ENCODE results near the gene DOK7. TPM values are rescaled to one million over a fixed set of nuclear protein-coding genes. Genes with fewer than 3 reads are reported as not detected.
"Not testable (repeated sequence)": the region's sequence is repeated elsewhere in the genome, so short reads cannot be mapped to it uniquely, and the experiment has no call there.

The DOK7 gene
- total RNA-seq, 1 donor from 2014 or later: 62.7 TPM

GRCh38 chr4:3458371-3458770 lies 4.7 kb upstream of the DOK7 start:
- intact Hi-C loops (cut with DNase I): no loop called here
- DNase-seq (ENCODE audit: low spot score): no peak

- DNase-seq (ENCODE audit: low spot score); intact Hi-C loops (cut with DNase I): not testable (repeated sequence)
These were observed 4.0 kb upstream of the DOK7 start for GRCh38 chr4:3459156-3459555.

GRCh38 chr4:3460926-3461325 lies 2.2 kb upstream of the DOK7 start:
- intact Hi-C loops (cut with DNase I): loop anchor here (1.0 kb wide), 1 partner anchor 23 kb away; no protein-coding TSS in a partner anchor
- DNase-seq (ENCODE audit: low spot score): no peak

GRCh38 chr4:3461515-3462291 lies 1.4 kb upstream of the DOK7 start:
- intact Hi-C loops (cut with DNase I): loop anchor here (1.0 kb wide), 1 partner anchor 23 kb away; no protein-coding TSS in a partner anchor
- DNase-seq (ENCODE audit: low spot score): peak; percentile 90

- DNase-seq (ENCODE audit: low spot score): no peak
- intact Hi-C loops (cut with DNase I): no loop called here
These were observed 751 bp upstream of the DOK7 start for GRCh38 chr4:3462321-3462789.

GRCh38 chr4:3463556-3464348 lies 646 bp downstream of the DOK7 start:
- intact Hi-C loops (cut with DNase I): no loop called here

GRCh38 chr4:3464349-3464905 lies 1.3 kb downstream of the DOK7 start:
- intact Hi-C loops (cut with DNase I): no loop called here
- no peak for DNase-seq (ENCODE audit: low spot score)

More at GRCh38 chr4:3463556-3464348, 646 bp downstream of the DOK7 start:
- no peak for DNase-seq (ENCODE audit: low spot score)

DNA sequence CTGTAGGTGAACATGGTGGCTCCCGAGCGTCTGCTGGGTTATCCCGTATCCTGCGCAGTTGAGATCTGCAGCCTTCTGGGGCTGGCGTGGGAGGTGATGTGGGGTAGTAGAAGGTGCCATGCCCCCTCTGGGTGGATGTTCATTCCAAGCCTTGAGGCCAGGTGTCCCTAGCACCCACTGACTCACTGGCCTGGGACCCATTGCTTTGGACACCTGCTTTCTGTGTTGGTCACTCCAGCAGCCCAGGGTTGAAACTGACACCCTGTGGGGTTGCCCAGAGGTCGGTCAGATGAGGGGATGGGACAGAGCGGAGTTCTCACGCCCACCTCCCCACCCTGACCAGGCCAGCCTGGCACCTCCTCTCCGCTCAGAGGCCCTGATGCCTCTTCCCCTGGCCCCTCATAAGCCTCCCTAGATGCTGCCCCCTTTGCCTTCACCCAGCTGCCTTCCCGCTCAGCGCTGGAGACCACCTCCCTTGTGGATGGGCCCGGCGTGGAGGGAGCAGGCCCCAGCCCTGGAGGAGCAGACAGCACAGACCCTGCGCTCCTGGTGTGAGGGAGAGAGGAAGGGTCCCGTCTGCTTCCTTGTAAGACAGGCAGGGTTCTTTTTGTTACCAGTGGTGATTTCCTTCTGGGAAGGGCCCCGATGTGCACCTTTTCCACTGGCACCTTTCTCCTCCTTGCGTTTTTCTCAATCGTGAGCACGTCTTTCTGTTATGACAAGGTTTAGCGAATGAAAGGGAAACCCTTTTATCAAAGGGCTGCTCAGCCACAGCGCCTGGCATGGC lies 2.0 kb downstream of the DOK7 start:
- no peak for DNase-seq (ENCODE audit: low spot score)
- intact Hi-C loops (cut with DNase I): no loop called here

- intact Hi-C loops (cut with DNase I): no loop called here
- no peak for DNase-seq (ENCODE audit: low spot score)
These were observed 2.9 kb downstream of the DOK7 start for GRCh38 chr4:3465698-3466671.

- no peak for DNase-seq (ENCODE audit: low spot score)
- intact Hi-C loops (cut with DNase I): no loop called here
These were observed 3.8 kb downstream of the DOK7 start for GRCh38 chr4:3466691-3467600.

GRCh38 chr4:3467601-3468031 lies 4.5 kb downstream of the DOK7 start:
- no peak for DNase-seq (ENCODE audit: low spot score)
- intact Hi-C loops (cut with DNase I): no loop called here

- intact Hi-C loops (cut with DNase I): no loop called here
- DNase-seq (ENCODE audit: low spot score): no peak
These were observed 5.0 kb downstream of the DOK7 start for GRCh38 chr4:3468154-3468553.

DNA sequence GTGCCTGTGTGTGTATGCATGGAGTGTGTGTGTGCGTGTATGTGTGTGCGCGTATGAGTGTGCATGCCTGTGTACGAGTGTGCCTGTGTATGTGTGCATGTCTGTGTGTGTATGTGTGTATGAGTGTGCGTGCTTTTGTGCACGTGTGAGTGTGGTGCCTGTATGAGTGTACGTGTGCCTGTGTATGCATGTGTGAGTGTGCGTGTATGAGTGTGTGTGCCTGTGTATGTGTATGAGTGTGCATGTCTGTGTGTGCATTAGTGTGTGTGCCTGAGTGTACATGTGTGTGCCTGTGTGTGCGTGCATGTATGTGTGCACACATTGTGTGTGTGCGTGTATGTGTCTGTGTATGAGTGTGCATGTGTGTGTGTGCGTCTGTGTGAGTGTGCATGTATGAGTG lies 5.7 kb downstream of the DOK7 start:
- intact Hi-C loops (cut with DNase I): no loop called here
- DNase-seq (ENCODE audit: low spot score): no peak

DNA sequence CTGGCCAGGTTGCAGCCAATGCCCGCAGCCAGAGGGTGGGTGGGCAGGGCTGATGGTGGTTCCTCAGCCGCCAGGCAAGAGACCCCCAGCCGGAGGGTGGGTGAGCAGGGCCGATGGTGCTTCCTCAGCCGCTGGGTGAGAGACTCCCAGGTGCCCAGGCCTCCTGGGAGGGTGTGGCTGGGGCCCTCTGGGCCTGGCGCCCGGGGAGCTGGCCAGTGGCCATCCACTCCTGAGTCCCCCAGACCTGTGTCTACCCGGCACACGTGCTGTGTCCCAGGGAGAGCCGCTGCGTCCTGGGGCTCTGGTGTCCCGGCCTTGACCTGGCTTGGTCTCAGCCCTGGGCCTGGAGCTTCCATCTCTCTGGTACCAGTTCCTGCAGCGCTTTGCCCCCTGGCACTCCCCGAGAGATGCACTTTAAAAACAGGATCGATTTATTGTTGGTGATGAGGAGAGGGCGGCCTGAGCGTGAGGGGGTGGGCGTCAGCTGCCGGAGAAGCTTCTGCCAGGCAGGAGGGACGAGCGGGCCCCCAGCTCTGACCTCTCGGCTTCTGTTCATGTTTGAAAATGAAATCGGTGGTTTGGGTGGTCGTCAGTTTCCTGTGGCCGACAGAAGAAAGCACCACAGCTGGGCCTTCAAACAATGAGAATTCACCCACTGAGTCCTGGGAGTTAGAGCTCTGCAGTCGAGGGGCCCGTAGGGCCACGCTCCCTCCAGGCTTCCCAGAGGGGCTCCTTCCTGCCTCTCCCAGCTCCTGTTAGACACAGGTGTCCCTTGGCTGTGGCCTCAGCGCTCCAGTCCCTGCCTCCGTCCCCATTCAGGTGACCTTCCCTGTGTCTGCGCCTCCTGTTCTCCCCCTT lies 6.5 kb downstream of the DOK7 start:
- no peak for DNase-seq (ENCODE audit: low spot score)
- intact Hi-C loops (cut with DNase I): no loop called here

- no peak for DNase-seq (ENCODE audit: low spot score)
- intact Hi-C loops (cut with DNase I): no loop called here
These were observed 7.4 kb downstream of the DOK7 start for GRCh38 chr4:3470244-3471097.
